ENCODE data around the gene GATD1. TPM values are rescaled to one million over a fixed set of nuclear protein-coding genes. Genes with fewer than 3 reads are reported as not detected.

The GATD1 gene
- total and polyA plus RNA-seq, 9 of the 15 experiments (the other 6 are each of a cell fraction or from before 2014, with no cell fraction given), result 2.8 to 144 (median 36.9) TPM

GRCh38 chr11:810040-810567 is 32.8 kb upstream of the GATD1 start (continued):
- TF ChIP-seq NCOR1 (IDR thresholded peaks at IDR 0.05) (peak; percentile 17; the same call in 1 of the 2 replicates), ZKSCAN3 (CRISPR knock-in tag; IDR thresholded peaks at IDR 0.05) (no peak), ZNF695 (CRISPR knock-in tag; IDR thresholded peaks at IDR 0.05) (no peak), SMARCA4 (IDR thresholded peaks at IDR 0.05) (no peak), ELK1 (CRISPR knock-in tag; IDR thresholded peaks at IDR 0.05) (no peak), FUS (optimal IDR thresholded peaks at IDR 0.05; ENCODE audit: low read depth, low read length) (peak; percentile 22), NRF1 (conservative IDR thresholded peaks at IDR 0.05 in 1 of 2, IDR thresholded peaks at IDR 0.05 in 1 of 2) (no peak), LEF1 (IDR thresholded peaks at IDR 0.05) (no peak), NONO (IDR thresholded peaks at IDR 0.05; ENCODE audit: low read depth in 2 of 2, low read length in 1 of 2) (peak; percentile 72 to 77; a peak in 3 of 4 replicates), BDP1 (IDR thresholded peaks at IDR 0.05; ENCODE audit: insufficient read depth, insufficient read length) (no peak), RBBP5 (IDR thresholded peaks at IDR 0.05; ENCODE audit: borderline replicate concordance, insufficient read depth, low read length, poor library complexity, severe bottlenecking) (peak; percentile 55), FOXP4 (CRISPR knock-in tag; IDR thresholded peaks at IDR 0.05; ENCODE audit: borderline replicate concordance) (no peak), CAMTA2 (CRISPR knock-in tag; conservative IDR thresholded peaks at IDR 0.05) (no peak), CC2D1A (IDR thresholded peaks at IDR 0.05) (no peak), E4F1 (CRISPR knock-in tag; IDR thresholded peaks at IDR 0.05; ENCODE audit: borderline replicate concordance) (no peak; the same call in 1 of the 2 replicates), ZC3H4 (CRISPR knock-in tag; IDR thresholded peaks at IDR 0.05; ENCODE audit: borderline replicate concordance) (peak; percentile 32; the same call in 1 of the 2 replicates), ZNF699 (CRISPR knock-in tag; IDR thresholded peaks at IDR 0.05; ENCODE audit: insufficient replicate concordance) (no peak), ZNF655 (CRISPR knock-in tag; IDR thresholded peaks at IDR 0.05) (no peak)
- TF ChIP-seq, protein P1, sequence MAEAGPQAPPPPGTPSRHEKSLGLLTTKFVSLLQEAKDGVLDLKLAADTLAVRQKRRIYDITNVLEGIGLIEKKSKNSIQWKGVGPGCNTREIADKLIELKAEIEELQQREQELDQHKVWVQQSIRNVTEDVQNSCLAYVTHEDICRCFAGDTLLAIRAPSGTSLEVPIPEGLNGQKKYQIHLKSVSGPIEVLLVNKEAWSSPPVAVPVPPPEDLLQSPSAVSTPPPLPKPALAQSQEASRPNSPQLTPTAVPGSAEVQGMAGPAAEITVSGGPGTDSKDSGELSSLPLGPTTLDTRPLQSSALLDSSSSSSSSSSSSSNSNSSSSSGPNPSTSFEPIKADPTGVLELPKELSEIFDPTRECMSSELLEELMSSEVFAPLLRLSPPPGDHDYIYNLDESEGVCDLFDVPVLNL (CRISPR knock-in tag; IDR thresholded peaks at IDR 0.05; ENCODE audit: low read depth), result no peak
- TF ChIP-seq, protein P2, sequence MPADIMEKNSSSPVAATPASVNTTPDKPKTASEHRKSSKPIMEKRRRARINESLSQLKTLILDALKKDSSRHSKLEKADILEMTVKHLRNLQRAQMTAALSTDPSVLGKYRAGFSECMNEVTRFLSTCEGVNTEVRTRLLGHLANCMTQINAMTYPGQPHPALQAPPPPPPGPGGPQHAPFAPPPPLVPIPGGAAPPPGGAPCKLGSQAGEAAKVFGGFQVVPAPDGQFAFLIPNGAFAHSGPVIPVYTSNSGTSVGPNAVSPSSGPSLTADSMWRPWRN (IDR thresholded peaks at IDR 0.05; ENCODE audit: low read depth), result no peak

Measured in K562 (cell line).